SK-N-SH (cell line): ENCODE measurements around the gene PLD1.

Experiments used
- CTCF ChIP-seq: fragments of 200-600 bp; sonication (generic); IDR thresholded peaks from 2 replicates; pipeline ENCODE4 v1.6.1; 2017; ENCODE audit warnings: antibody characterized with exemption, mild to moderate bottlenecking, moderate library complexity
- GABPA ChIP-seq: IDR thresholded peaks from 2 replicates; pipeline ENCODE4 v1.4.0; 2012; ENCODE audit warnings: low read depth, mild to moderate bottlenecking
- JUND ChIP-seq: IDR thresholded peaks from 2 replicates; pipeline ENCODE4 v1.4.0; 2012
- MAX ChIP-seq: IDR thresholded peaks from 2 replicates; pipeline ENCODE4 v1.4.0; 2012; ENCODE audit warnings: low read depth
- MXI1 ChIP-seq: IDR thresholded peaks from 2 replicates; pipeline ENCODE4 v1.6.1; 2012; ENCODE audit warnings: mild to moderate bottlenecking, low read depth, low read length, improper control_type of control experiment
- SMC3 ChIP-seq: IDR thresholded peaks from 2 replicates; pipeline ENCODE4 v1.6.1; 2012; ENCODE audit warnings: low read depth, low read length, improper control_type of control experiment
- TAF1 ChIP-seq: IDR thresholded peaks from 2 replicates; pipeline ENCODE4 v1.6.1; 2012; ENCODE audit warnings: low read depth, mild to moderate bottlenecking, low read length, moderate library complexity, borderline replicate concordance
- TEAD4 ChIP-seq: IDR thresholded peaks from 2 replicates; pipeline ENCODE4 v1.4.0; 2012; ENCODE audit warnings: mild to moderate bottlenecking, borderline replicate concordance; ENCODE audit not compliant: insufficient read depth

- no peak for TF ChIP-seq CTCF
- TF ChIP-seq MAX, result no peak
- TF ChIP-seq TEAD4, result no peak
- no peak for TF ChIP-seq GABPA
- TF ChIP-seq SMC3, result no peak
- TF ChIP-seq TAF1, result no peak
- no peak for TF ChIP-seq JUND
- TF ChIP-seq MXI1, result no peak
Observed at GRCh38 chr3:171821044-171821443, 10.8 kb upstream of the PLD1 start.
